ENCODE data around the gene SSR1. TPM values are rescaled to one million over a fixed set of nuclear protein-coding genes. Genes with fewer than 3 reads are reported as not detected.
"Not testable (repeated sequence)": the region's sequence is repeated elsewhere in the genome, so short reads cannot be mapped to it uniquely, and the experiment has no call there.

SSR1 gene
- total RNA-seq, 1 donor from 2014 or later, result 41.9 TPM

- H3K4me3 ChIP-seq (ENCODE audit: low read depth, low read length), result no peak overlapping the region
- TF ChIP-seq, protein P1, sequence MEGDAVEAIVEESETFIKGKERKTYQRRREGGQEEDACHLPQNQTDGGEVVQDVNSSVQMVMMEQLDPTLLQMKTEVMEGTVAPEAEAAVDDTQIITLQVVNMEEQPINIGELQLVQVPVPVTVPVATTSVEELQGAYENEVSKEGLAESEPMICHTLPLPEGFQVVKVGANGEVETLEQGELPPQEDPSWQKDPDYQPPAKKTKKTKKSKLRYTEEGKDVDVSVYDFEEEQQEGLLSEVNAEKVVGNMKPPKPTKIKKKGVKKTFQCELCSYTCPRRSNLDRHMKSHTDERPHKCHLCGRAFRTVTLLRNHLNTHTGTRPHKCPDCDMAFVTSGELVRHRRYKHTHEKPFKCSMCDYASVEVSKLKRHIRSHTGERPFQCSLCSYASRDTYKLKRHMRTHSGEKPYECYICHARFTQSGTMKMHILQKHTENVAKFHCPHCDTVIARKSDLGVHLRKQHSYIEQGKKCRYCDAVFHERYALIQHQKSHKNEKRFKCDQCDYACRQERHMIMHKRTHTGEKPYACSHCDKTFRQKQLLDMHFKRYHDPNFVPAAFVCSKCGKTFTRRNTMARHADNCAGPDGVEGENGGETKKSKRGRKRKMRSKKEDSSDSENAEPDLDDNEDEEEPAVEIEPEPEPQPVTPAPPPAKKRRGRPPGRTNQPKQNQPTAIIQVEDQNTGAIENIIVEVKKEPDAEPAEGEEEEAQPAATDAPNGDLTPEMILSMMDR (conservative IDR thresholded peaks at IDR 0.05; ENCODE audit: low read depth, low read length), result no peak
- DNase-seq (ENCODE audit: low read depth), result no peak
Observed at GRCh38 chr6:7315948-7316365, 3.0 kb upstream of the SSR1 start.

DNA sequence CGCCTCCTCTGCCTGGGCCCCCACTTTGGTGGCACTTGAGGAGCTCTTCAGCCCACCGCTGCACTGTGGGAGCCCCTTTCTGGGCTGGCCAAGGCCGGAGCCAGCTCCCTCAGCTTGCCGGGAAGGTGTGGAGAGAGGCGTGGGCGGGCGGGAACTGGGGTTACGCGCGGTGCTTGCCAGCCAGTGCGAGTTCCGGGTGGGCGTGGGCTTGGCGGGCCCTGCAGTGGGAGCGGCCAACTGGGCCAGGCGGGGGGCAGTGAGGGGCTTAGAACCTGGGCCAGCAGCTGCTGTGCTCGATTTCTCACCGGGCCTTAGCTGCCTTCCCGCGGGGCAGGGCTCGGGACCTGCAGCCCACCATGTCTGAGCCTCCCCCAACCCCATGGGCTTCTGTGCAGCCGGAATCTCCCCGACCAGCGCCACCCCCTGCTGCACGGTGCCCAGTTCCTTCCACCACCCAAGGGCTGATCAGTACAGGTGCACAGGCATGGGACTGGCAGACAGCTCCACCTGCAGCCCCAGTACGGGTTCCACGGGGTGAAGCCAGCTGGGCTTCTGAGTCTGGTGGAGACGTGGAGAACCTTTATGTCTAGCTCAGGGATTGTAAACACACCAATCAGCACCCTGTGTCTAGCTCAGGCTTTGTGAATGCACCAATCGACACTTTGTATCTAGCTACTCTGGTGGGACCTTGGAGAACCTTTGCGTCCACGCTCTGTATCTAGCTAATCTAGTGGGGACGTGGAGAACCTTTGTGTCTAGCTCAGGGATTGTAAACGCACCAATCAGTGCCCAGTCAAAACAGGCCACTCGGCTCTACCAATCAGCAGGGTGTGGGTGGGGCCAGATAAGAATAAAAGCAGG is 2.3 kb upstream of the SSR1 start:
- not testable (repeated sequence) for H3K4me3 ChIP-seq (ENCODE audit: low read depth, low read length); DNase-seq (ENCODE audit: low read depth)

DNA sequence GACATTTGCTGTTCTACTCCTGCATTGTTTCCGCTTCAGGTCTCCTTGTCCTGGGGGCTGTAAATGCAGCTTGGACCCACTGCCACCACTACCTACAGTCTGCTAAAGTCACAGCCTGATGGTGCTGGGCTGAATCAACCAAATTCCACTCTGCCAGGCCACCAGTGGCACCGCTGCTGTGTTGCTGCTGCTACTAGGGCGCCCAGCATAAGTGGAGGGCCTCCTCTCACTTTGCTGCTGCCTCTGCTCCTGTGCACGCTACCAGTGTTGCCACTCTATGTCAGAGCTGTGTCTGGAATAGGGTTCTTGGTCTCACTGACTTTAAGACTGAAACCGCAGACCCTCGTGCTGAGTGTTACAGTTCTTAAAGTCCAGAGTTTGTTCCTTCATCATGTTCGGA is 1.4 kb upstream of the SSR1 start:
- TF ChIP-seq, protein P1 (conservative IDR thresholded peaks at IDR 0.05; ENCODE audit: low read depth, low read length), result no peak
- no peak for DNase-seq (ENCODE audit: low read depth)
- H3K4me3 ChIP-seq (ENCODE audit: low read depth, low read length), result no peak overlapping the region

DNA sequence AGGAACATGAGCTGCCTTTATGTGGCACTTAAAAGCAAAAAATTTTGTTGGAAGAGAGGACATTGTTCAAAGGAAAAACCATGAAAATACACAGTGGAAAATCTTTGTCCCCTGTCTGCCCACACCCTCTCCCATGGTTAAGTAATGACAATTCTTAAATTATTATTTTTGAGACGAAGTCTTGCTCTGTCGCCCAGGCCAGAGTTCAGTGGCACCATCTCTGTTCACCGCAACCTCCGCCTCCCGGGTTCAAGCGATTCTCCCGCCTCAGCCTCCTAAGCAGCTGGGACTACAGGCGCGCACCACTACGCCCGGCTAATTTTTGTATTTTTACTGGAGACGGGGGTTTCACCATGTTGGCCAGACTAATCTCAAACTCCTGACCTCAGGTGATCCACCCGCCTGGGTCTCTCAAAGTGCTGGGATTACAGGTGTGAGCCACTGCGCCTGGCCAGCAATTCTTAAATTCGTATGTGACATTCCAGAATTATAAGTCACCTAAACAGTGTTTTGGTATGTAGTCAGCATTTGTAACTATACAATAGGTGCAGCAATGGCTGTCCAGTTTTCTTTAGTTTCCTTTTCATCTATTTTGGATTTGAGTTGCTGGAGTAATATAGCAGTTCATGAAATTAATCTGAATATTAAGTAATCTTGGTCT is 636 bp upstream of the SSR1 start:
- peak overlapping the region; percentile 97 for H3K4me3 ChIP-seq (ENCODE audit: low read depth, low read length)
- TF ChIP-seq, protein P1 (conservative IDR thresholded peaks at IDR 0.05; ENCODE audit: low read depth, low read length), result no peak
- no peak for DNase-seq (ENCODE audit: low read depth)

GRCh38 chr6:7311917-7312615 is 933 bp downstream of the SSR1 start:
- H3K4me3 ChIP-seq (ENCODE audit: low read depth, low read length), result peak overlapping the region; percentile 97
- TF ChIP-seq, protein P1 (conservative IDR thresholded peaks at IDR 0.05; ENCODE audit: low read depth, low read length), result no peak
- no peak for DNase-seq (ENCODE audit: low read depth)

DNA sequence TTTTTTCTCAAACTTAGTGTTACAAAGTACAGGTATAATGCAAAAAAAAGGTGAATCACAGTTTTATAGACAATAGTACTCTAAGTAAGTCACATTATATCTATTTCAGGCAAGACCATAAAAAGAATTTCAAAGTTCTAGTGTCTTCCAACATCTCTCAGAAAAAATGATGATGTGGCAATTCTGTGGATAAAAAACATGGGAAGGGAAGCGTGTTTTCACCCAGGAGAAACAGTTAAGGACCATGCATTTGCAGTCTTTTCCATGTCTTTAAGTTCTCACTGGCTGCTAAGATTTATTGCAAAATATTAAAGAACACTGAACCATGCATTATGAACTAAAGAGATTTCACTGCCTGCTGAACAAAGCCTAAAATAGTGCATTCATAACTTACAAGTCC is 1.8 kb downstream of the SSR1 start:
- no peak for DNase-seq (ENCODE audit: low read depth)
- H3K4me3 ChIP-seq (ENCODE audit: low read depth, low read length), result peak overlapping the region; percentile 97
- TF ChIP-seq, protein P1 (conservative IDR thresholded peaks at IDR 0.05; ENCODE audit: low read depth, low read length), result no peak

DNA sequence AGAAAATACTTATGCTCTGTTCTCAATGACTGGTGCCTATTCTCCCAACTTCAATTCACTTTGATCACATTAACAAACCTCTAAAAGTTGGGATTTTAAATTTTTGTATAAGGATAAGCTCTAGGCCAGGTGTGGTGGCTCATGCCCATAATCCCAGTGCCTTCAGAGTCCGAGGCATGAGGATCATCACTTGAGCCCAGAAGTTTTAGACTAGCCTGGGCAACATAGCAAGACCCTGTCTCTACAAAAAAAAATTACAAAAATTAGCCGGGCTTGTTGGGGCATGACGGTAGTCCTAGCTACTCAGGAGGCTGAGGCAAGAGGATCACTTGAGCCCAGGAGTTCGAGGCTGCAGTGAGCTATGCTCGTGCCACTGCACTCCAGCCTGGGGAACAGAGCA is 3.9 kb downstream of the SSR1 start:
- TF ChIP-seq, protein P1 (conservative IDR thresholded peaks at IDR 0.05; ENCODE audit: low read depth, low read length), result no peak
- no peak overlapping the region for H3K4me3 ChIP-seq (ENCODE audit: low read depth, low read length)
- no peak for DNase-seq (ENCODE audit: low read depth)
